Psoas muscle (tissue), 8 donors: Measurements from ENCODE around the gene MPP2. TPM values are rescaled to one million over a fixed set of nuclear protein-coding genes. Genes with fewer than 3 reads are reported as not detected.

ENCODE experiments used
- ATAC-seq, 4 donors: fragments of 200-7000 bp; cut with Tn5 transposase; one replicate each; pipeline ENCODE4 v1.9.1; 2020; ENCODE audit warnings: moderate library complexity in 3 of 4, mild to moderate bottlenecking in 2 of 4
- DNase-seq, 2 donors: peaks; one replicate each; pipeline ENCODE4 v3.0.0-alpha.2; 2020
- H3K27ac ChIP-seq: fragments of 200-600 bp; one replicate; pipeline ENCODE4 v1.8.0; 2022
- H3K27me3 ChIP-seq, 3 donors: fragments of 200-600 bp in 1 of 3; one replicate each; pipeline versions ENCODE4 v1.6.1 to v1.8.0; 2013 to 2022; ENCODE audit warnings: low read length in 2 of 3, mild to moderate bottlenecking in 2 of 3, moderate library complexity in 1 of 3; ENCODE audit not compliant: insufficient read depth in 3 of 3
- H3K36me3 ChIP-seq, 2 donors: fragments of 200-600 bp in 1 of 2; one replicate each; pipeline versions ENCODE4 v1.6.1 to v1.8.0; 2013 to 2022; ENCODE audit warnings: low read depth in 1 of 2, mild to moderate bottlenecking in 1 of 2, moderate library complexity in 1 of 2; ENCODE audit not compliant: insufficient read depth in 1 of 2
- H3K4me1 ChIP-seq: fragments of 200-600 bp; one replicate; pipeline ENCODE4 v1.8.0; 2022
- H3K4me3 ChIP-seq: fragments of 200-600 bp; one replicate; pipeline ENCODE4 v1.8.0; 2022; ENCODE audit warnings: mild to moderate bottlenecking
- H3K9me3 ChIP-seq: fragments of 200-600 bp; one replicate; pipeline ENCODE4 v1.8.0; 2022
- CTCF ChIP-seq: fragments of 200-600 bp; IDR thresholded peaks from one replicate; pipeline ENCODE4 v1.8.0; 2022; ENCODE audit warnings: antibody characterized with exemption
- WGBS, 3 donors: extraction: QIAGEN DNeasy Blood & Tissue Kit; methylation state at CpG; one replicate each; pipeline versions ENCODE4 v1.1.6 to v1.1.7; 2013; 5-methylcytosine and 5-hydroxymethylcytosine counted together
- intact Hi-C, 2 donors: fragments of 100-400 bp; cut with DNase I; formaldehyde crosslinking; loops; one replicate each; pipeline versions ENCODE4 v1.11.0 to v1.14.2; 2022
- polyA plus RNA-seq, 3 donors: library from polyadenylated mRNA; stranded (reverse); fragments of 200-250 nt; gene quantifications; one replicate each; pipeline ENCODE4 v1.2.3, GENCODE V29; 2013
- total RNA-seq, 4 donors: library from RNA; stranded (reverse); fragmentation: NEBNext Ultra II Directional in 2 of 4; extraction: Animal tissue kit (Norgen Biotek cat#: 25700) in 2 of 4; gene quantifications; one replicate each; pipeline versions ENCODE4 v1.2.1 to v1.2.4, GENCODE V29; 2021 to 2023
- donor health status: healthy with polysubstance abuse.
- donor health status: DM: no; HTN: no; CAD: no; lungs with moderate emphysema.
- donor health status: Bipolar disorder and iron deficiency.
- donor health status: healthy.
- donor health status: DM: yes; HTN: yes; CAD: no.
- donor health status: DM: no; HTN: no; CAD: no.
- donor health status: DM: no; HTN: no; CAD: no.
- donor health status: DM: yes; HTN: yes; CAD: no.

MPP2 gene
- total and polyA plus RNA-seq, 7 donors = 0.19 to 1.6 (median 0.42) TPM

DNA sequence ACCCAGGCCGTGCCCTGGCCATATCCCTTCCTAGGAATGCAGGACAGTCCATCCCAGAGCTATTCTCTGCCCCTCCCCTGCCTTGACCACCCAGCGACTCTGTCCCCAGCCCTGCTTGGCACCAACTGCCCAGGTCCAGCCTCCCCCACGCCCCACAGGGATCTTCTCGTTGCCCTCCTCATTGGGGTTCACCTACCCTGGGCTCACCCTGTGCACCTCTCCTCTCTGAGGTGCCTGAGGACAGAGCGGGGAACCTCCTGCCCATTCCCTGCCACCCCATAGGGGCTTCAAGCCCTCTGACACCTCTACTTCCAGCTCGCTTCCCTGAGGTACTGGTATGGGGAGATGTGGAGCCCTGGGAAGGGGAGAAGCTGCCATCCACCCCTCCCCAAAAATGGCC is 6.2 kb upstream of the MPP2 start:
- no peak overlapping the region for H3K27ac ChIP-seq
- intact Hi-C loops = no loop called here
- no peaks in the 10 kb centered on the region for H3K36me3 ChIP-seq
- H3K4me3 ChIP-seq = no peak overlapping the region
- H3K4me1 ChIP-seq = no peaks in the 10 kb centered on the region
- no peak for TF ChIP-seq CTCF
- peaks cover 0 to 33% (median 0%) of the 10 kb centered on the region in 3 donors for H3K27me3 ChIP-seq
- WGBS, 3 donors = 59 to 75% (median 68%) methylated on average over 6 of the region's 6 CpGs
- no peak for DNase-seq
- H3K9me3 ChIP-seq = no peaks in the 10 kb centered on the region
- no peak for ATAC-seq

DNA sequence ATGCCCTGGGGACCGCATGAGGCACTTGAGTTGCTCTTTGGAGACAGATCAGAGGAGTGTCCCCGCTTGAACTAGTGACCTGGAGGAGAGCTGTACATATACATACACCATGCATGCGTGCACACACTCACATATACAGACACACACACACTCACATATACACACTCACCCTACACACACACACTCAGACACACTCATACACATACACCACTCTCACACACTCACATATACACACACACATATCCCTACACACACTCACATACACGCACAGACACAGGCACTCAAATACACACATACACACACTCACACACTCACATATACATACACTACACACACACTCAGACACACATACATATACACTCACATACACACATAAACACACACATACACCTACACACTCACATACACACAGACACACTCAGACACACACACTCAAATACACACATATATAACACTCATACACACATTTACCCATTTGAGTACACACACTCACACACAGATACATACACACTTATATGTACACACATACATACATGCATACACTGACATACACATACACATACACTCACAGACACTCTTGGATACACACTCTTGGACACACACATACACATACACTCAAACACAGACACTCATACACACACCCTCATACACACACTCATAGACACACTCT is 5.4 kb upstream of the MPP2 start:
- ATAC-seq (no peak), DNase-seq (no peak)
- WGBS, 3 donors = 42 to 50% (median 50%) methylated on average over 3 to 4 of the region's 4 CpGs
- Histone ChIP-seq H3K4me3 (no peak overlapping the region), H3K4me1 (no peaks in the 10 kb centered on the region), H3K36me3 (no peaks in the 10 kb centered on the region), H3K27ac (no peak overlapping the region), H3K9me3 (no peaks in the 10 kb centered on the region), H3K27me3 (peaks cover 0 to 34% (median 0%) of the 10 kb centered on the region in 3 donors)
- no peak for TF ChIP-seq CTCF
- intact Hi-C loops = no loop called here

DNA sequence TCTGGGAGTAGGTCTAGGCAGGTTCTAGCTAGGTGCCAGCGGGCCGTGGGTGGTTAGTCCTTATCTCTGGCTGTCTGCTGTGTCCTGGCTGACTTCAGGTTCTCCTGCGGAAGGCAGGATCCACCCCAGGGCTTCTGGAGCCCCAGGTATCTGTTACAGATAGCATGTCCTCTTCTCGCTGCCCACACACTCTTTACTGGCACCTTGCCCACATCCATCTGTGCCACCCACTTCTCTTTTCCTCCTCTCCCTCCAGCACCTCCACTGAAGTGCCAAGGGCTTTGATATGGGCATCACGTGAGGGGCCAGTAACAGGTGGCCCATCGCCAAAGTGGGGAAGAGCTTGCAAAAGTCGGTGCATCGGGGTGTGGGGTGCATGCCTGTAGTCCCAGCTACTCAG is 4.6 kb upstream of the MPP2 start:
- intact Hi-C loops = no loop called here
- peaks cover 0 to 32% (median 3%) of the 10 kb centered on the region in 3 donors for H3K27me3 ChIP-seq
- H3K9me3 ChIP-seq = no peaks in the 10 kb centered on the region
- 44 to 61% (median 51%) methylated on average over 8 of the region's 8 CpGs for WGBS, 3 donors
- peaks cover 2% of the 10 kb centered on the region for H3K4me1 ChIP-seq
- H3K36me3 ChIP-seq = no peaks in the 10 kb centered on the region
- TF ChIP-seq CTCF = no peak
- ATAC-seq = no peak
- DNase-seq = no peak
- no peak overlapping the region for H3K27ac ChIP-seq
- H3K4me3 ChIP-seq = no peak overlapping the region

DNA sequence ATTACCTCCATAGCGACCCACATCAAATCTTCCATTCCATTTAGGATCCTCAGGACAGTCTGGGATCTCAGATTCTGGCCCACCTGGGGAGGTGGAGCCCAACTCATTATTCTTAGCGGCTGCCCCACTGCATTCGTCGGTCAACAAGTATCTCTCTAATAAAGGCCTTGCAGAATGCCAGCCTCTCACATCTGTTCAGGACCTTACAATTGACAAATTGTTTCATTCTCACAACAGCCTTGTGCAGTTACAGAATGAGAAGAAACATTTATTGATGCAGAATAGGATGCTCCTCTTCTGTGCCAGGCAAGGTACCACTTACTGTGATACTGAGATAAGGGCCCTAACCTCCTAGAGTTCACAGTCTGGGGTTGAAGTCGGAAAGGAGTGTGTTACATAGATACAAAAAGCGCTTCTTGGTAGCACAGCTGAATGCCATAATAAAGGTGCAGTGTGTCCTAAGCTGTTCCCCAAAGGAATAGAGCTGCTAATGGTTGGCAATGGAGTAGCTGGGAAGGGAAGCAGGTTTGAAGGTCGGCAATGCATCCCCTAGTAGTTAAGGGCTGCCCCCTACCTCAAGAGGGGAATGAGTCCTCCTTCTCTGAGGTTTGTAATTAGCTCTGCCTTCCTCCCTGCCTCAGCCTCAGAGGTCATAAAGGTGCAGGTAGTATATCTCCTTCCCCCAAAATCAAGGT is 2.3 kb upstream of the MPP2 start:
- H3K4me3 ChIP-seq = no peak overlapping the region
- no peaks in the 10 kb centered on the region for H3K9me3 ChIP-seq
- peaks cover 15% of the 10 kb centered on the region for H3K4me1 ChIP-seq
- intact Hi-C loops = no loop called here
- no peak for TF ChIP-seq CTCF
- DNase-seq = no peak
- WGBS, 3 donors = 61 to 64% (median 62%) methylated on average over 7 of the region's 7 CpGs
- ATAC-seq = no peak
- H3K36me3 ChIP-seq = no peaks in the 10 kb centered on the region
- peaks cover 0 to 42% (median 5%) of the 10 kb centered on the region in 3 donors for H3K27me3 ChIP-seq
- H3K27ac ChIP-seq = no peak overlapping the region
